K562 (cell line): ENCODE measurements around the gene BMPR2. TPM values are rescaled to one million over a fixed set of nuclear protein-coding genes. Genes with fewer than 3 reads are reported as not detected.

Source experiments
- CTCFL ChIP-seq: IDR thresholded peaks from 2 replicates; pipeline ENCODE4 v1.6.1; 2011; ENCODE audit warnings: borderline replicate concordance, low read depth, mild to moderate bottlenecking, moderate library complexity, low read length; ENCODE audit not compliant: insufficient read depth, poor library complexity, severe bottlenecking
- HEY1 ChIP-seq: fragments of 250-450 bp; sonication (Bioruptor Pico); IDR thresholded peaks from 2 replicates; pipeline ENCODE4 v1.5.0; 2020; ENCODE audit warnings: mild to moderate bottlenecking, moderate library complexity, borderline replicate concordance
- MCM5 ChIP-seq: fragments of 450-650 bp; IDR thresholded peaks from 2 replicates; pipeline ENCODE4 v1.6.1; 2016; ENCODE audit warnings: low read depth
- NELFE ChIP-seq: IDR thresholded peaks from 2 replicates; pipeline ENCODE4 v1.6.1; 2011; ENCODE audit warnings: mild to moderate bottlenecking; ENCODE audit not compliant: insufficient read depth, insufficient read length
- RNF219 ChIP-seq: fragments of 250-450 bp; sonication (Bioruptor Pico); IDR thresholded peaks from 2 replicates; pipeline ENCODE4 v1.5.0; 2022; ENCODE audit warnings: mild to moderate bottlenecking
- ZBTB40 ChIP-seq, 2 experiments: fragments of 450-650 bp in 1 of 2; sonication (generic) in 1 of 2; formaldehyde crosslinking in 1 of 2; IDR thresholded peaks; 2 replicates each; pipeline versions ENCODE4 v1.7.1 to v1.9.0; 2016 to 2022; ENCODE audit warnings: inconsistent platforms in 1 of 2, mild to moderate bottlenecking in 1 of 2, missing genetic modification reagents in 1 of 2
- ZKSCAN3 ChIP-seq: fragments of 250-450 bp; sonication (Bioruptor Pico); IDR thresholded peaks from 2 replicates; pipeline ENCODE4 v1.4.0; 2020
- ZNF609 ChIP-seq: sonication (generic); formaldehyde crosslinking; IDR thresholded peaks from 2 replicates; pipeline ENCODE4 v1.8.1; 2023; ENCODE audit warnings: missing genetic modification reagents, mild to moderate bottlenecking, borderline replicate concordance
- polyA plus RNA-seq, 8 experiments: library from polyadenylated mRNA; depleted of rRNA in 4 of 8; stranded (reverse) in 5 of 8; unstranded in 3 of 8; fragments of >200 nt; fragmentation: Nextera tagmentation in 2 of 8; fragmentation: Illumina TruSeq in 1 of 8; extraction: Ambion mirVana in 2 of 8; extraction: Trizol in 1 of 8; gene quantifications; 2 replicates each; pipeline versions ENCODE4 v1.2.1 to v1.2.3, GENCODE V29; 2011 to 2014; ENCODE audit warnings: inconsistent platforms in 1 of 8, missing spikeins in 1 of 8
- total RNA-seq, 7 experiments: library from RNA; depleted of rRNA in 6 of 7; stranded (reverse); fragments of >200 nt in 6 of 7; fragmentation: Illumina TruSeq in 2 of 7; extraction: Trizol in 2 of 7; gene quantifications; 2 replicates each; pipeline versions ENCODE4 v1.2.1 to v1.2.3, GENCODE V29; 2011 to 2021; ENCODE audit warnings: low replicate concordance in 1 of 7

Gene BMPR2
- total and polyA plus RNA-seq, 9 of the 15 experiments (the other 6 are each of a cell fraction or from before 2014, with no cell fraction given), result 0.73 to 5.0 (median 3.3) TPM

DNA sequence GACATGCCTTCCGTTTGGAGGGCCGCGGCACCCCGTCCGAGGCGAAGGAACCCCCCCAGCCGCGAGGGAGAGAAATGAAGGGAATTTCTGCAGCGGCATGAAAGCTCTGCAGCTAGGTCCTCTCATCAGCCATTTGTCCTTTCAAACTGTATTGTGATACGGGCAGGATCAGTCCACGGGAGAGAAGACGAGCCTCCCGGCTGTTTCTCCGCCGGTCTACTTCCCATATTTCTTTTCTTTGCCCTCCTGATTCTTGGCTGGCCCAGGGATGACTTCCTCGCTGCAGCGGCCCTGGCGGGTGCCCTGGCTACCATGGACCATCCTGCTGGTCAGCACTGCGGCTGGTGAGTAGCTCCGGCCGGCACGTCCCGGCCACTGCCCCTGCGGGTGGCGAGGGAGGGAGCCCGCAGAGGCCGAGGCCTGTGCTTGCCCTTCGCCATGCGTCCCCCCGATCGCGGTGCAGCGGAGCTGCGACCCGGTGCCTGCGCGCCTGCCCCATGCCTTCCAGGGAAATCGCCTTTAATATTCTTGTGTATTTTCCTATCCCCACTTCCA, 1.2 kb downstream of the BMPR2 start (continued):
- TF ChIP-seq ZBTB40 (IDR thresholded peaks at IDR 0.05), result no peak
- TF ChIP-seq ZBTB40 (CRISPR knock-in tag; IDR thresholded peaks at IDR 0.05), result no peak
- no peak for TF ChIP-seq MCM5
- no peak for TF ChIP-seq NELFE
- no peak for TF ChIP-seq HEY1 (CRISPR knock-in tag)
- TF ChIP-seq ZKSCAN3 (CRISPR knock-in tag), result no peak
- no peak for TF ChIP-seq CTCFL
- no peak for TF ChIP-seq RNF219 (CRISPR knock-in tag)
- TF ChIP-seq ZNF609 (CRISPR knock-in tag), result no peak
